Measurements from ENCODE around the gene CSMD2.

- no peak for TF ChIP-seq RFX5 (IDR thresholded peaks at IDR 0.05; ENCODE audit: low read depth, low read length)
- TF ChIP-seq CTCF (conservative IDR thresholded peaks at IDR 0.05; ENCODE audit: low read depth, low read length), result no peak
- no peak for TF ChIP-seq ELK1 (IDR thresholded peaks at IDR 0.05; ENCODE audit: borderline replicate concordance, low read depth, low read length)
- no peak for TF ChIP-seq POLR2A (IDR thresholded peaks at IDR 0.05; ENCODE audit: low read depth, low read length)
- no peak for TF ChIP-seq USF2 (IDR thresholded peaks at IDR 0.05; ENCODE audit: low read depth, low read length)
- no peak for TF ChIP-seq RCOR1 (IDR thresholded peaks at IDR 0.05; ENCODE audit: insufficient replicate concordance, low read length)
- no peak for TF ChIP-seq MAFK (IDR thresholded peaks at IDR 0.05; ENCODE audit: low read depth, low read length)
- no peak for TF ChIP-seq CEBPB (IDR thresholded peaks at IDR 0.05; ENCODE audit: low read depth, low read length)
- no peak for TF ChIP-seq RAD21 (IDR thresholded peaks at IDR 0.05; ENCODE audit: low read length)
- TF ChIP-seq SMC3 (IDR thresholded peaks at IDR 0.05; ENCODE audit: low read depth, low read length), result no peak
These were observed 497.4 kb downstream of the CSMD2 start for GRCh38 chr1:33667386-33668282.
